Small intestine (tissue), 7 donors: ENCODE results near the gene RALBP1. TPM values are rescaled to one million over a fixed set of nuclear protein-coding genes. Genes with fewer than 3 reads are reported as not detected.
"Not testable (repeated sequence)": the region's sequence is repeated elsewhere in the genome, so short reads cannot be mapped to it uniquely, and the experiment has no call there.

ENCODE experiments used
- DNase-seq, 2 donors: peaks; one replicate each; pipeline versions ENCODE4 v3.0.0 to v3.0.0-alpha.2; 2013
- FAIRE-seq: peaks from 2 replicates; lab custom pipeline; 2012; peaks lifted over from hg19 to GRCh38; lab: Jason Lieb, UNC
- H3K27ac ChIP-seq, 3 donors: one replicate each; pipeline ENCODE4 v1.5.1; 2013; ENCODE audit warnings: low read length in 2 of 3, mild to moderate bottlenecking in 2 of 3, control low read depth in 1 of 3, inconsistent platforms in 1 of 3, low read depth in 1 of 3, moderate library complexity in 1 of 3
- H3K27me3 ChIP-seq, 3 donors: one replicate each; pipeline ENCODE4 v1.6.1; 2013; ENCODE audit warnings: low read length in 3 of 3, inconsistent platforms in 1 of 3; ENCODE audit not compliant: control insufficient read depth in 3 of 3, insufficient read depth in 3 of 3
- H3K36me3 ChIP-seq, 3 donors: one replicate each; pipeline ENCODE4 v1.6.1; 2013; ENCODE audit warnings: low read length in 3 of 3, inconsistent platforms in 1 of 3, low read depth in 1 of 3, mild to moderate bottlenecking in 1 of 3, moderate library complexity in 1 of 3; ENCODE audit not compliant: control insufficient read depth in 3 of 3, insufficient read depth in 2 of 3
- H3K4me1 ChIP-seq, 3 donors: one replicate each; pipeline ENCODE4 v1.6.1; 2013; ENCODE audit warnings: low read length in 2 of 3, inconsistent platforms in 1 of 3, low read depth in 1 of 3, mild to moderate bottlenecking in 1 of 3, moderate library complexity in 1 of 3; ENCODE audit not compliant: control insufficient read depth in 3 of 3, insufficient read depth in 2 of 3
- H3K4me3 ChIP-seq, 3 donors: one replicate each; pipeline ENCODE4 v1.5.1; 2013; ENCODE audit warnings: low read length in 3 of 3, control low read depth in 1 of 3, inconsistent platforms in 1 of 3, low read depth in 1 of 3, mild to moderate bottlenecking in 1 of 3, moderate library complexity in 1 of 3
- H3K9me3 ChIP-seq, 2 donors: one replicate each; pipeline ENCODE4 v1.6.1; 2013; ENCODE audit warnings: low read depth in 1 of 2, low read length in 1 of 2; ENCODE audit not compliant: control insufficient read depth in 2 of 2, insufficient read depth in 1 of 2
- WGBS, 3 donors: extraction: QIAGEN DNeasy Blood & Tissue Kit; methylation state at CpG; one replicate each; pipeline ENCODE4 v1.1.7; 2013; 5-methylcytosine and 5-hydroxymethylcytosine counted together
- polyA plus RNA-seq, 4 donors: library from polyadenylated mRNA; stranded (reverse) in 3 of 4; unstranded in 1 of 4; fragments of 200-250 nt in 3 of 4; fragments of 120-200 nt in 1 of 4; gene quantifications; one replicate each; pipeline versions ENCODE4 v1.2.1 to v1.2.3, GENCODE V29; 2013
- donor health status: healthy with polysubstance abuse.
- donor health status: control.
- donor health status: control.
- donor health status: Bipolar disorder and iron deficiency.
- donor health status: healthy.

Gene RALBP1
- polyA plus RNA-seq, 4 donors: 18.1 to 32.2 (median 25.0) TPM

GRCh38 chr18:9433122-9433521 is 42.2 kb upstream of the RALBP1 start:
- 88 to 95% (median 88%) methylated on average over 10 of the region's 10 CpGs for WGBS, 3 donors
- not testable (repeated sequence) for FAIRE-seq, H3K4me3 ChIP-seq, H3K4me1 ChIP-seq, H3K36me3 ChIP-seq, H3K9me3 ChIP-seq, H3K27me3 ChIP-seq, DNase-seq
- peak overlapping the region in 1 of 3 donors; percentile 33 for H3K27ac ChIP-seq

- H3K27me3 ChIP-seq: no peaks in the 10 kb centered on the region
- 24 to 66% (median 50%) methylated on average over 10 of the region's 10 CpGs for WGBS, 3 donors
- FAIRE-seq: no peak
- H3K36me3 ChIP-seq: no peaks in the 10 kb centered on the region
- no peaks in the 10 kb centered on the region for H3K4me1 ChIP-seq
- no peak overlapping the region for H3K4me3 ChIP-seq
- peak overlapping the region in 1 of 3 donors; percentile 33 for H3K27ac ChIP-seq
- H3K9me3 ChIP-seq: no peaks in the 10 kb centered on the region
- peak in 1 of 2 donors; percentile 8 for DNase-seq
Observed at GRCh38 chr18:9433671-9434121, 41.6 kb upstream of the RALBP1 start.

DNA sequence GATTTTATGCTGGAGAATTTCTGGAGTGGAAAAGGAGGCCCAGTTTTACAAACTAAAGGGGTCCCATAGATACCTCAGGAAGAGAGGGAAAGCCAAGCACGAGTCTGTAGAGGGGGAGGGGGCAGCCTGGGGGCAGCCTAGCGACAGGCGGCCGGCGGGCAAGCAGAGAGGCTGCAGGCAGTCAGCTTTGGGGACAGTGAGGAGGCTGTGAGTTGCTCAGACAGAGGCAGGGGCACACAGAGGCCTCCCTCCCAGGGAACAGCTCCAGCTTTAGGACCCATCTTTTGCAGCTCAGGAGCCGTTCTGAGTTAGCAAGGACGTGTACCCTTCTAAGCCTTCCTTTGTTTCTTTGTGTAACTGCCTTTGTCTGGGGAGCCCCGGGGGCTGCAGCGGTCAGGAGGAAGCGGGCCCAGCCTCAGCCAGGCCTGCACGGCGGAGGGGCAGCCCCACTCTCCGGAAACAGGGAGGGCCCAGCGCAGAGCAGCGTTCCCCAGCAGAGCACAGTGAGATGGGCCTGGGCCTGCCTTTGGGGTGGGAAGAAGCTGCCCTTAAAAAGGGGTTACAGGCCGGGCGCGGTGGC is 41.1 kb upstream of the RALBP1 start:
- Histone ChIP-seq H3K36me3 (no peaks in the 10 kb centered on the region), H3K4me3 (no peak overlapping the region), H3K4me1 (no peaks in the 10 kb centered on the region), H3K27ac (peak overlapping the region in 1 of 3 donors; percentile 23), H3K27me3 (no peaks in the 10 kb centered on the region), H3K9me3 (no peaks in the 10 kb centered on the region)
- 55 to 85% (median 79%) methylated on average over 18 of the region's 18 CpGs for WGBS, 3 donors
- peak in 1 of 2 donors; percentile 6 for DNase-seq
- no peak for FAIRE-seq

DNA sequence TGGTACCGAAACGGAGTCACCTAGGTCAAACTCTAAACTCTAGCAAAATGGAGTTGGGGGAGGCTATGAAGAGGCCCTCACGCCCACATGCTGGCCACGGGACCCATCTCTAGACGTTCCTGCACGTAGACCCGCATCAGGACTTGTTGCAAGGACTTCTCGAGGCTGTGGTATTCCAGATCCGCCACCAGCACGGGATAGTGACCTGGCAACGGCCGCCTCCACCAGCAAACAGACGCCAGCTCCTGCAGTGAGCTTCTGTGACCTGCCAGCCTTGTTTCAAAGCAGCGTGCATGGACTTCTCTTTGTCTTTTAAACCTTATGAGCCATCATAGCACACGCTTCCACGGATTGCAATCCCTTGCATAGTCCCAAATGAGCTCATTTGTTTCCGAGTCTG is 40.3 kb upstream of the RALBP1 start:
- no peak overlapping the region for H3K27ac ChIP-seq
- no peak for FAIRE-seq
- no peak overlapping the region for H3K4me3 ChIP-seq
- H3K9me3 ChIP-seq: no peaks in the 10 kb centered on the region
- 94 to 95% (median 95%) methylated on average over 17 of the region's 17 CpGs for WGBS, 3 donors
- no peaks in the 10 kb centered on the region for H3K36me3 ChIP-seq
- no peaks in the 10 kb centered on the region for H3K4me1 ChIP-seq
- H3K27me3 ChIP-seq: no peaks in the 10 kb centered on the region
- DNase-seq: no peak

- WGBS, 3 donors: 61 to 73% (median 69%) methylated on average over 5 of the region's 5 CpGs
- no peaks in the 10 kb centered on the region for H3K36me3 ChIP-seq
- DNase-seq (no peak), FAIRE-seq (no peak)
- H3K27me3 ChIP-seq: no peaks in the 10 kb centered on the region
- no peaks in the 10 kb centered on the region for H3K4me1 ChIP-seq
- no peaks in the 10 kb centered on the region for H3K9me3 ChIP-seq
- H3K27ac ChIP-seq: peak overlapping the region in 1 of 3 donors; percentile 58
- no peak overlapping the region for H3K4me3 ChIP-seq
Observed at GRCh38 chr18:9436206-9436929, 38.9 kb upstream of the RALBP1 start.

- Histone ChIP-seq H3K36me3 (no peaks in the 10 kb centered on the region), H3K27me3 (no peaks in the 10 kb centered on the region), H3K27ac (peak overlapping the region in 2 of 3 donors; percentile 28 to 58), H3K4me1 (no peaks in the 10 kb centered on the region), H3K4me3 (no peak overlapping the region), H3K9me3 (no peaks in the 10 kb centered on the region)
- WGBS, 3 donors: 52 to 81% (median 75%) methylated on average over 5 of the region's 5 CpGs
- DNase-seq (no peak), FAIRE-seq (no peak)
Observed at GRCh38 chr18:9437021-9437437, 38.3 kb upstream of the RALBP1 start.

GRCh38 chr18:9437672-9438071 is 37.6 kb upstream of the RALBP1 start:
- no peaks in the 10 kb centered on the region for H3K36me3 ChIP-seq
- H3K9me3 ChIP-seq: no peaks in the 10 kb centered on the region
- no peaks in the 10 kb centered on the region for H3K4me1 ChIP-seq
- DNase-seq (no peak), FAIRE-seq (no peak)
- no peak overlapping the region for H3K4me3 ChIP-seq
- H3K27ac ChIP-seq: peak overlapping the region in 1 of 3 donors; percentile 28
- 88 to 93% (median 92%) methylated on average over 4 of the region's 4 CpGs for WGBS, 3 donors
- no peaks in the 10 kb centered on the region for H3K27me3 ChIP-seq

DNA sequence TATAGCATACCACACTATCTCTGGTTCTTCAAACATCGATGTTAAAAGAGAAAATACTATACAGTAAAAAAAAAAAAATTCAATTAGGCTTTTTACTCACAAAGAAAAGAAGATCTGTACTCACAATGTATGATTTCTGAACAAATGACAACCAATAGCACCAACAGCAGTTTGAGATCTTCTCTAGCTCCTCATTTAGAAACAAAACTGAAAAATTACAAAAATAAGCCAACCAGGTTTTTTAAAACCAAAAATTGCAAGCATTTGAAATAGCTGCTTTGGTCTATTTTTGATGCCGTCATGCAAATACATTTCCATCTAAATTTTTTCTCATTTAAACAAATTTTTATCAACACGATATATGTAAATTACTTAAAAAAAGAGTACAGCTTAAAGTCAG is 34.3 kb upstream of the RALBP1 start:
- H3K36me3 ChIP-seq: no peaks in the 10 kb centered on the region
- no peaks in the 10 kb centered on the region for H3K9me3 ChIP-seq
- no peak overlapping the region for H3K27ac ChIP-seq
- FAIRE-seq (no peak), DNase-seq (no peak)
- no peaks in the 10 kb centered on the region for H3K4me1 ChIP-seq
- no peak overlapping the region for H3K4me3 ChIP-seq
- 90 to 92% (median 90%) methylated on average over 3 of the region's 3 CpGs for WGBS, 3 donors
- H3K27me3 ChIP-seq: no peaks in the 10 kb centered on the region
